HUDEP-2 (cell line): ENCODE measurements around the gene JAG2.

Source experiments
- DNase-seq, 76 experiments: peaks; one replicate each; lab custom pipeline; 2025; ENCODE audit not compliant: unreplicated experiment in 76 of 76; lab: John Stamatoyannopoulos, UW

JAG2 gene

DNA sequence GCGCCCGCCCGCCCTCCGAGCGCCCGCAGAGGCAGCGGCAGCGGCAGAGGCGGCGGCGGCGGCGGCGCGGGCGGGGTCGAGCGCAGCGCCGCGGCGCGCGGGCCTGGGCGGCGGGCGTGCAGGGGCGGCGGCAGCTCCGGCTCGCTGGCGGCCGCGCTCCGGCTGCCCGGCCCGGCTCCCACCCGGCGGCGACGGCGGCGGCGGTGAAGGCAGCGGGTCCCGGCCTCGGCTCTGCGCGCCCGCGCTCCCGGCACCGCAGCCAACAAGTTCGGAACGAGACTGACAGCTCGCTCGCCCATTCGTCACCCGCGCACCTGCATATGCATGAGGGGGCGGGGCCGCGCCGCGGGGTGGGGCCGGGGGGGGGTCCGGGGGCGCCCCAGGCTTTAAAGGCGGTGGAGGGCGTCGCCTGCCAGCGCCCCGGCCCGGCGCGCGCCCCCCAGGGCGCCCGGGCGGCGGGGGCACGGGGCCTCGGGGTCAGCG, at the start of gene JAG2:
Gene JAG2, minus strand, starts transcription at position 281 of the 483 bp plus-strand sequence. CDS start 356 bp downstream, outside the sequence.
- DNase-seq, result peak in 55 of 76 experiments; percentile 7 to 70 (median 47)

DNA sequence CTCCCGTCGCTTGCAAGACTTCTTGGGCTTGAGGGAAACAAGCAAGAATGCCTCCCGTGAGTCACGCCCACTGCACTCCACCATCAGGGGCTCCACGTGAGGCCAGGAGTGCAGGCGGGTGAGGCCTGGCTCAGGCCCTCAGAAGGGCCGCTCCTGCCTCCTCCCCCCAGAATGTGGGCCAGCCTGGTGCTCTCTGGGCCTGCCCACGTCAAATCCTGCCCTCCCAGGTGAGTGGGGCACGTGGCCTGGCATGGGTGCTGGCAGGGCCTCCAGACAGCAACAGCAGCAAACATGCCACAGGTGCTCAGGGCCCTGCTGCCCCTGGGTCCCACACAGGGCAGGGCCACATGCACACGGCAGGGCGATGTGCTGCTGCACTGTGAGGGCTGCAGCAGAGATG, 49.2 kb upstream of the JAG2 start:
- DNase-seq, result no peak

DNA sequence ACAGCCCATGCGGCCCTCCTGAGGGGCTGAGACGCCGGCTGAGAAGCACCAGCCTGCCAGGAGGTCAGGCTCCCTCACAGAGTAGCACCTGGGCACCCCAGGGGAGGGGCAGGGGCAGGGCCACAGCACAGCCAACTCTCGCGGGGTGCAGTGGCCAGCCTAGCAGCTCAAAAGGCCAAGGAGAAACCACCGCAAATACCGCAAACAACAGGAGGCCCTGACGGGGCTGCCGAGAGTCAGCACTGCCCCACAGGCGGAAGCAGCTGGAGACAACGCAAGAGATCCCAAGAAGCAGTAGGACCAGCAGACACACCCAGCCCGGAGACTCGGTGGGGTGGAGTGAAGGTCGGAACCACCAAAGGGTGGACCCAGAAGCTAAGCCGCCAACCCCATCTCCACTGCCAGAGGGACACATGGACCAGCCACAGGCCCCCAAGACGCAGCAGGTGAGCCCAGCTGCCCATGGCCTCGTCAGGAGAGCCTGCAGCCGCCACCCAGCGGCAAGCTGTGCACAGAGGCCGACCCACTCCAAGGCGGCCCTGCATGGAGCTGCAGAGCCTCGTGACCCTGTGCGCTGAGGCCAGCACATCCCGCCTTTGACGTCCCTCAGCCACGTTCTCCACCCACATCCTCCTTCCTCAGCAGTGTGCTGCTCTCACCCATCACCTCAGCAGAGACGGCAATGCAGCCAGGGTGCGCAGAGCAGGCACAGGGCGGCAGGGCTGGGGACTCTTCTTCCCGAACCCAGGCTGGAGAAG, 48.1 kb upstream of the JAG2 start:
- DNase-seq, result no peak

DNA sequence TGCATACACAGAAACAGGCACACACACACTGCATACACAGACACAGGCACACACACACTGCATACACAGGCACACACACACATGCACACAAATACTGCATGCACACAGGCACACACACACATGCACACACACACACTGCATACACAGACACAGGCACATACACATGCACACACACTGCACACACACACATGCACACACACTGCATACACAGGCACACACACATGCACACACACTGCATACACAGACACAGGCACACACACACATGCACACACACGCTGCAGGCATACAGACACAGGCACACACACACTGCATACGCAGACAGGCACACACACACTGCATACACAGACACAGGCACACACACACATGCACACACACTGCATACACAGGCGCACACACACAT, 47.0 kb upstream of the JAG2 start:
- DNase-seq, result no peak

DNA sequence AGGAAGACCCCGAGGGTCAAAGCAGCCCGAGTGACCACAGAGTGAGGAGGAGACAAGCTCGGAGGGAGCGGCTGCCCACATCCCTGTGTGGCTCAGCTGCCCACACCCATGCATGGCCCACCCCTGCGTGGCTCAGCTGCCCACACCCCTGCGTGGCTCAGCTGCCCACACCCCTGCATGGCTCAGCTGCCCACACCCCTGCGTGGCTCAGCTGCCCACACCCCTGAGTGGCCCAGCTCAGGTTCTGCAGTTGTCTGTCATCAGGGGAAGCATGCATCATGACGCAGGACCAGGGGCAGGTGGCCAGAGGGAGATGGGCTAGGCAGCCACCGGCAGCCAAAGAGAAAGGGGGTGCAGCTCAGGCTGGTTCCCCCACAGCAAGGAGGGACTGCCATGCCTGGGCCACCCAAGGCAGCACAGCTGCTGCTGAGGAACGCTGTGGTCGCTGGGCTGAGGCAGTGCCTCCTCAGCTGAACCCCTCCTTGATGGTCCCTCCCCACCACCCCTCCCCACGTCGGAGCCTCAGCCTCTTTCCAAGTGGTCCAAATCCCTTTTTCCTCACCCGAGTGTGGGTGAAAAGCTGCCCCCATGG, 45.8 kb upstream of the JAG2 start:
- no peak for DNase-seq

DNA sequence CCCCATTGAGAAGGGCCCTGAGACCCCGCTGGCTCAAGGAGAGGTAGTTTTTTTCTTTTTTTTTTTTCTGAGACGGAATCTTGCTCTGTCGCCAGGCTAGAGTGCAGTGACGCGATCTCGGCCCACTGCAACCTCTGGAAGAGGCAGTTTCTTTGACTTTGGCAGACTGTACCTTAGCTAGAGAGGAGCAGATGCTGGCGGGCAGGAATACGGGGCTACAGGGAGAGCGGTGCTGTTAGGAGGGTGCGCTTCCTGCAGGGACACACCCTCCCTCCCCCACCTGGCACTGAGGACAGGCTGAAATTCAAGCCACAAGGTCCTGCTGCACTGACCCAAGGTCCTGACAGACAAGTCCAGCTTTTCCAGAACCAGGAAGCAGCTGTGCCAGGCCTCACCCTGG, 44.8 kb upstream of the JAG2 start:
- no peak for DNase-seq

DNA sequence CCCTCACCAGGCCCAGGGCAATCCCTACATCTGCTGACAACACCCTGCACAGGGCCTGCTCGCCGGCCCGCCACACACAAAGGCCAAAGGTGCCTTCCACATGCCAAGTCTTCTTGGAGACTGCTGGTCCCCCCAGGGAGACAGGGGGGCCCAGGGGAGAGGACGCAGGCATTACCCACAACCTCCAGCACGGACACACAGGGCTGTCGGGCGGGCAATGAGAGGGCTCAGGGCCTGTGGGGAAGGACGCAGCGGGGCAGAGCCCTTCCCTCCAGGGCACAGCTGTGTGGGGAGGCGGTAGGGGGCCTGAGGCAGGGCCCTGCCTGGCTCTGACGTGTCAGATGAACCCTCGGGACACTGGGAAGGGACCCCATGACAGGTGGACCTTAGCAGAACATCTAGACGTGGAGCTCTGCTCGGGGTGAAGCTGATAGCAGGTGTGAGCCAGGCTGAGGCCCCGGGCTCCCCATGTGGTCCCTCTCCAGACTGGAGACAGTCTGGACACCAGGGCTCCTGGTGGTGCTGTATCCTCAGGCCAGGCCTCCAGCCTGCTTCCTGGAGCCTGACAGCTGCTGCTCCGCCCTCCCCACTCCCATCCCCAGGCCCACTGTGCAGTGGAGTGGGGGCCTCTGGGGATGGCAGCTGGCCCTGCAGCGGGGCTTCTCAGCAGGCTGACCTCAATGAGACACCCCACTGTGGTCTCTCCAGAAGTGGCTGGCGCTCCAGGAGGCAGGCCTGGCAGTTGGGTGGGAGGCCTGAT, 44.1 kb upstream of the JAG2 start:
- no peak for DNase-seq

DNA sequence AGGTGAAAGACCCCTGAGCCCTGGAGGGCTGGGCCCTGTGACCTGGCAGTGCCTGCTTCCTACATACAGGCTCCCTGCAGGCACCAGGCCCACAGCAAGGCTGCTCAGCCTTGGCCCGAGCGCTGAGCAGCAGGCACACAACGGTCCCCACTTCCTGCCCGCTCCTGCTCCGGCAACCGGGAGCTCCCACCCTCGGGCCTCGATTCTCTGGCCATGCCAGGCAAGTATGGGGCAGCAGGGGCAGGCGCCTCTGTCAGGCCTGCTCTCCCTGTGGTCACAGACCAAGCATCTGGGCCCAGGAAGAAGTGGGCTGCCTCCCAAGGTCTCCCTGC, 43.1 kb upstream of the JAG2 start:
- no peak for DNase-seq

DNA sequence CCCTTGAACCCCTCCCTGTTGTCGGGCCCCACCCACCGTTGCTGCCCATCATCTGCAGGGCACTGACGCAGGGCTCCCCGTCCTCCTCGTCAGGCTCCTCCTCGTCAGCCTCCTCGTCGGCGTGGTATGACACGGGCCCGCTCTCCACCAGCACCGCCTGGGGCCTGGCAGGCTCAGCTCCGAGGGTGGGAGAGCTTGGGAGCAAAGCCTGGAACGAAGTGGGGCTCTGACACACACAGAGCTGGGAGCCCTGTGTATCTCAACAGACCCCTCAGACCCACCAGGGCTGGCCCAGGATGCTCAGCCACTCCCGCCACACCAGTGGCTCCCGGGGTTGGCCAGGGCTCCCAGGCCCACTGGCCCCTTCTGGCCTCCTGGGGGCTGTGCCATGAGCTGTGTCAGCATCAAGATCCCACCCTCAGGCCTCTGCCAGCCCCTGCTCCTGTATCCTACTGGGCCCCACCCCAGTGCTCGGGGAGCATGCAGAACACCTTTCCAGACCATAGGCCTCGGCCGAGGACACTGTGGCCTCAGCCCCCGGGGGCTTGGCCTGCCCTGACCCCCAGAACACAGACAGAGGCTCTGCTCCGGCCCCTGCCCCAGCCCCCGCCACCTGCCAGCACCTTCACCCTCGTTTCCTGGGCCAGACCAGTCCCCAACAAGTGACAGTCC, 42.6 kb upstream of the JAG2 start:
- DNase-seq, result no peak

DNA sequence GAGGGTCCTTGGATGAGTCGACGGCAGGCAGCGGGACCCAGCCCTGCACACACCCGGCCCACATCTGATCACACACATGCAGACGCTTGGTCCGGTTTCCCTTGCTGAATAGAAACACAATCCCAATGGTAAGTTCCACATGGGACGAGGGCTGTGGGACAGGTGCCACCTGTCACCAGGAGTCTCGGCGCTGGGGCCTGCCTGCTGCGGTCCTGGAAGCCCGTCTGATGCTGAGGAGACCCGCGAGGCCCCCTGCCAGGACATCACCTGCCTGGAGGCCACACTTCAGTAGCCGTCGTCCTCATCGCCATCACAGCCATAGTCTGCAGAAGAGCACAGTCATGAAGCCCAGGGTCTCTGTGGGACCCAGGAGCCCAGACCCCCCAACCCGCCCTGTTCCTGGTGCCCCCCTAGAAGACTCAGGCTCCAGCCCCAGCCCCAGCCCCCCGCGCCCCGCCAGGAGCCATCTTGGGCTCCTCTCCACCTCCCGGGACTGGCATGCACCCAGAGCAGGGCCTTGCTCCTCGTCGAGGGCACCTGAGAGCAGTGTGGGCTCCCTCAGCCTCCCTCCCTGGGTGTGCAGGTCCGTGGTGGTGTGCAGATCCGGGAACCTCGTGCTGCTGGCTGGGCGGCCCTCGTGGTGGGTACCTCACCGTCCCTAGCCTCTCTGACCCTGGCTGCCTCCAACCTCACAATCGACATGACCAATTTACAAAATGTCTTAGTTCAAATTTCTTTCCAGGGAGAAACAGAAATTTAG, 41.9 kb upstream of the JAG2 start:
- no peak for DNase-seq

DNA sequence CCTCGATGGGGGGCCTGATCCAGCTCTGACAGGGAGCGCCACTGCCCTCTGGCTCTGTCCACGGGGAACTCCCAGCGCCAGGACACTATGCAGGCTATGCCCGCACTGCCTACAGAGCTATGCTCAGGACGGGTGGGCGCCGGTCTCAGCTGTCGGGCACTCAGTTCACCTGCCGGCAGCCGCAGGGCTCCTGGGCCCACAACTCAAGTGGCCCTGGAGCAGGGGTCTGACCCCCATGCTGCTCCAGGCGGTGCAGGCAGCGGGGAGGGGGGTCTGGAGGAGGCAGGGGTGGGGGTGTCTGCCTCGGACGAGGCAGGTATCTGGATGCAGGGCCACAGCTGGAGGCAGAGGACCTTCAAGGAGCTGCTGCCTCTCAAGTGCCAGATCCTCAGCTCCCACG, 41.1 kb upstream of the JAG2 start:
- DNase-seq, result no peak

DNA sequence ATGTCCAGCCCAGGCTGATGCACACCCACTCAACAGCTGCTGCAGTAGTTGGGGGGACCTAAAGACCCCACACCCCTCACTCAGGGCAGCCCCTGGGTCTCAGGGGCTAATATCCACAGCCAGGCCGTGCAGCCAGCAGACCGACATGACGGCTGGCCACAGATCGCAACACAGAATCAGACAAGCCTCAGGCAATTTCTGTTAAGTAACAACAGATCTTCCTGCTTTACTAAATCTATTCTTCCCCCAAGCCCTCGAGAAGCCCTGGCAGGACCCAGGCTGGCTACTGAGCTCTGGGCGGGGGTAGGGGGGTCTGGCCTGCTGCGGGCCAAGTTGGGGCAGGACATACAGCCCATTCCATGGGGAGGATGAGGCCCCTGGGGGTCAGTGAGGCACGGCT, 40.5 kb upstream of the JAG2 start:
- DNase-seq, result no peak

DNA sequence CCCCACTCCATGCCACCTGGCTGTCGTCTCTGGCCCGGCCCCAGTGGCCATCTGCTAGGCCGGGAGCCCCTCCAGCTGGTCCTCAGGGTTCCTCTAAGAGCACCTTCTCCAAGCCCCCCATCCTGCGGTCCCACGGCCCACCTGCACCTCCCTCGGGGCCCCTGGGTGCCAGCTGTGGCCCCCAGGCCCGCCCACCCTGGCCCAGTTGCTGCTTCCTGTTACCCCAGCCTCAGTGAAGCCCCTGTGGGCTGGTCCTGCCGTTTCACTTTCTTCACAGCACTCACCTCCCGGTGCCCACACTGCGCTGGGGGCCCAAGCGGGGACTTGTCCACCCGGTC, 40.1 kb upstream of the JAG2 start:
- no peak for DNase-seq

DNA sequence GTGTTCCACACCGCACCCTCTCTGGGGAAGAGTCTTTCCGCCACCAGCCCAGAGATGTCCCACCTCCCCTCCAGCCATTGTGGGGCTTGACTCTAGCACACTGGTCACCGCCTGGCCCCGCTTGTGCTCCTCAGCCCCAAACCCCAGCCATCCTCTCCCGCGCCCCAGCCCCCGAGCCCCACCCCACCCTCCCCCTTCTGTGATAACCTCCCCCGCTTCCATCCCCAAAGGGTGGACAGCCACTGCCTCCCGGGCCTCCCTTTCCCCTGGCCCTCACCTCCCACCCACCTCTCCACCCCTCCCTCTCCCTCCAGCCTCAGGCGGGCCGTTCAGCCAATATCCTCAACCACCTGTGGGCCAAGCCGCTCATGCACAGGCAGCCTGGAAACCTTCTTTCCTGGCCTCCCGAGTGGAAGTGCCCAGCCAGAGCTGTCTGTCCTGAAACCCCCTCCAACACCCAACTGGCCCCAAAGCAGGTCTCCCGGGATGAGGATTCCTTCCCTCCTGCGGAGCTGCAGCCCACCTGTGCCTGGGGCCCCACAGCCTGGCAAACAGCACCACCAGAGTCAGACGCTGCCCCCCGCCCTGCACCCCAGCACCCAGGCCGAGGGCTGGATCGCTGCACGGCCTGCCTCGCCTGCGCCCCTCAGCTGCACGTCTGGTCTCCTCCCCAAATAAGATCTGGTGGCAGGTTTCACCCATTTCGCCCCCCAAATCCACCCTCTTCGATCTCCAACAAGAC, 39.6 kb upstream of the JAG2 start:
- DNase-seq, result no peak

DNA sequence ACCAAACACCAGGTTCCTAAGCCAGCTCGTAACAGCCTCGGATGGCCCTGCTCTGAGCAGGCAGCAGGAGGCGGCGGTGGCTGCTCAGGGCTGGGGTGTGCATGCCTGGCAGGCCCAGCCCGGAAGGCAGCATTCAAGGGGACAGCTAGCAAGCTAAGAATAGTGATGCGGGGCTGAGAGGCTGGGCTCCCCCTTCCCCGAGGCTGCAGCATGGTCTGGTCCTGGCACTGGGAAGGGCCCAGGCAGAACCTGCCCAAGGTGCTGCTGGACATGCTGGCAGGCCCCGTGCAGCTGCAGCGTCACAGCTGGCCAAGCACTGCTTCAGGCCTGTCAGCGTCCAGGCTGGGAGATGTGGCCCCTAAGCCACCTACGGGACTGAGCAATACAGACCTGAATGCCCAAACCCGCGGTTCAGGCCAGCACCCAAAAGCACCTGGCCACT, 38.9 kb upstream of the JAG2 start:
- DNase-seq, result no peak

DNA sequence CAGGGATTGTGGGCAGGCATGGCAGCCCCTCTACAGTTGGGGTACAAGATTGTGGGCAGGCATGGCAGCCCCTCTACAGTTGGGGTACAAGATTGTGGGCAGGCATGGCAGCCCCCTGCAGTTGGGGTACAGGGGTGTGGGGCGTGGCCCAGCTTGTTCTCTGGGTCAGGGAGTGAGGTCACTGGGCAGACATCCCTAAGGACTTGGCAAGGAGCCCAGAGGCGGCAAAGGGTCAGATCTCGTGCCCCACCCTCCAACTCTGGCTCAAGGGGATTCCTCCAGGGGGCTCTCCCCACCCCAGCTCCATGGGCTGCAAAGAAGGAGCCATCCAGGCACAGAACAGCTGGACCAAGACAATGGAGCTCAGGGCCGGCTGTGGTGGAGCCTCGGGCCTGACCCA, 38.3 kb upstream of the JAG2 start:
- DNase-seq, result no peak

DNA sequence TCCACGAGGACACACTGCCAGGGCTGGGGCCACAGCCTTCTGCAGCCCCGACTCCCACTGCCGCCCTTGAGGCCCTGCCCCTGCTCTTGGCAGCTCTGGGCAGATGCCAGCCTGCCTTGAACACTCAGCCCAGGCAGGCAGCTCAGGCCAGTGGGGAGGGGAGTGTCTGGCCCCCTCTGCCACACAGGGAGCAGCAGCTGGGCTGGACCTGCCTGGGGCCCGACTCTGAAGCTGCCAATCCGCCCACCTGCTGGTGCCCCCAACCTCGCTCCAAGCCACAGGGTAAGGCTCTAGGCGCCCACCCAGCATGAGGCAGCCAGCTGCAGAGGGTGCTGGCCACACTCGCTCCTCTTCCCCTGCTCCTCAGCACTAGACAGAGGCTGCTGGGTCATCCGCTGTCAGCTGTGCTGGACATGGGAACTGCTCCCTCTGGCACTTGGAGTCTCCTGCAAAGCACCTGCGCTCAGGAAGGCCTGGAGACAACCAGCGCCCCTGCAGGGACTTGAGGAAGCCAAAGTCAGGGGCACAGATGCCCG, 37.2 kb upstream of the JAG2 start:
- DNase-seq, result peak in 3 of 76 experiments; percentile 11 to 25 (median 22)

DNA sequence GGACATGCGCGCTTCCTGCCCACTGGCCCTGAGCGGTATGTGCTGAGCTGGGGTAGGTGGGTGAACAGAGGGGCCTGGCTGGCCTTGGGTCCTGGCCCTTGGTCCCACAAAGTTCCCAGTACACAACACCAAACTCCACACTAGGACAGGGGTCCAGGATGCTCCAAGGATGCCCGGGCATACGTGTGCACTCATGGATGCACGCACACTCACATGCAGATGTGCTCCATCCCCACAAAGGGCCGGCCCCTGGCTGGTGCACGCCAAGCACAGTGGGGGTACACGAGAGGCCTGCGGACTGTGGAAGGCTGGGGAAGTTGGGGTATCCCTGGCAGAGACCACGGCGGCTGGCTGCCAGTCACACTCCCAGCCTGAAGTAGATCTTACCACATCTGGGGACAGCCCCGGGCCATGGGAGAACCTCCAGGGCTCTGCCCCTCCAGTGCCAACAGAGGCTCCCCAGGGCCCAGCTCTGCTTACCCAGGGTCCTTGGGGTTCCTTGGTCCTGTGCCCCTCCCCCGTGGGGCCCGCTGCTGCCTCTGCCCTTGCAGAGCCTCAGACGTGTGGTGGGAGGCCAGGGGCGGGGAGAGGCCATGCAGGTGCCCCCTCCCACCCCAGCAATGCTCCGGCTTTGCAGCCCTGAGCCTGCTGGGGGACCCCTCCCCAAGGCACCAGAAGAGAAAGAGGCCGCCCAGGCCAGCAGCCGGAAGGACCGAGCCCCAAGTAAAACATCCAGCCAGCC, 36.5 kb upstream of the JAG2 start:
- DNase-seq, result no peak
